Measurements from ENCODE around the gene ACVR1C.

The ACVR1C gene

DNA sequence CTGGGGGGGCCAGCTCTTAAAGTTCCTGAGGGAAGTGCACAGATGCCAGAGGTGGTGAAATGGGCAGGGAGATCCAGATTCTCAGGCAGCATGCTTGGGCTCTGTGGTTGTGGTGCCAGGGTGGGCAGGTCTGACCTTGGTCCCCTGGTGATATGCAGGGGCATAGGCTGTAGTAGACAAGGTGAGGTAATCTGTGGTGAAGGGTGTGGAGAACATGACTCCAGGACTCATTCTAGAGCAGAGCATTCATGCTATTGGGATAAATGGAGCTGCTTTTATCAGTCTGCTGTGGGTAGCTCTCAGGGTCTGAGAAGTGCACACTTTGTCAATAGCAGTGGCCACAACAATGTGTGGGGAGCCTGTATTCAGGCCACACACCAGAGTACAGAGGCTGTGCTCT lies 16.9 kb downstream of the ACVR1C start:
- TF ChIP-seq, protein P1, sequence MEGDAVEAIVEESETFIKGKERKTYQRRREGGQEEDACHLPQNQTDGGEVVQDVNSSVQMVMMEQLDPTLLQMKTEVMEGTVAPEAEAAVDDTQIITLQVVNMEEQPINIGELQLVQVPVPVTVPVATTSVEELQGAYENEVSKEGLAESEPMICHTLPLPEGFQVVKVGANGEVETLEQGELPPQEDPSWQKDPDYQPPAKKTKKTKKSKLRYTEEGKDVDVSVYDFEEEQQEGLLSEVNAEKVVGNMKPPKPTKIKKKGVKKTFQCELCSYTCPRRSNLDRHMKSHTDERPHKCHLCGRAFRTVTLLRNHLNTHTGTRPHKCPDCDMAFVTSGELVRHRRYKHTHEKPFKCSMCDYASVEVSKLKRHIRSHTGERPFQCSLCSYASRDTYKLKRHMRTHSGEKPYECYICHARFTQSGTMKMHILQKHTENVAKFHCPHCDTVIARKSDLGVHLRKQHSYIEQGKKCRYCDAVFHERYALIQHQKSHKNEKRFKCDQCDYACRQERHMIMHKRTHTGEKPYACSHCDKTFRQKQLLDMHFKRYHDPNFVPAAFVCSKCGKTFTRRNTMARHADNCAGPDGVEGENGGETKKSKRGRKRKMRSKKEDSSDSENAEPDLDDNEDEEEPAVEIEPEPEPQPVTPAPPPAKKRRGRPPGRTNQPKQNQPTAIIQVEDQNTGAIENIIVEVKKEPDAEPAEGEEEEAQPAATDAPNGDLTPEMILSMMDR (IDR thresholded peaks at IDR 0.05; ENCODE audit: control insufficient read depth, insufficient read depth, low read depth, low read length, missing control alignments), result no peak
- H3K4me3 ChIP-seq (ENCODE audit: control insufficient read depth, low read depth, low read length), result no peak overlapping the region
- no peak for DNase-seq (ENCODE audit: low read depth)

GRCh38 chr2:157611110-157611509 lies 17.6 kb downstream of the ACVR1C start:
- TF ChIP-seq, protein P1 (IDR thresholded peaks at IDR 0.05; ENCODE audit: control insufficient read depth, insufficient read depth, low read depth, low read length, missing control alignments), result no peak
- no peak overlapping the region for H3K4me3 ChIP-seq (ENCODE audit: control insufficient read depth, low read depth, low read length)
- DNase-seq (ENCODE audit: low read depth), result no peak

GRCh38 chr2:157606534-157606933 lies 22.1 kb downstream of the ACVR1C start:
- H3K4me3 ChIP-seq (ENCODE audit: control insufficient read depth, low read depth, low read length), result no peak overlapping the region
- TF ChIP-seq, protein P1 (IDR thresholded peaks at IDR 0.05; ENCODE audit: control insufficient read depth, insufficient read depth, low read depth, low read length, missing control alignments), result no peak
- DNase-seq (ENCODE audit: low read depth), result no peak

GRCh38 chr2:157603198-157603597 lies 25.5 kb downstream of the ACVR1C start:
- H3K4me3 ChIP-seq (ENCODE audit: control insufficient read depth, low read depth, low read length), result no peak overlapping the region
- DNase-seq (ENCODE audit: low read depth), result no peak
- TF ChIP-seq, protein P1 (IDR thresholded peaks at IDR 0.05; ENCODE audit: control insufficient read depth, insufficient read depth, low read depth, low read length, missing control alignments), result no peak

- TF ChIP-seq, protein P1 (IDR thresholded peaks at IDR 0.05; ENCODE audit: control insufficient read depth, insufficient read depth, low read depth, low read length, missing control alignments), result no peak
- no peak overlapping the region for H3K4me3 ChIP-seq (ENCODE audit: control insufficient read depth, low read depth, low read length)
- DNase-seq (ENCODE audit: low read depth), result no peak
Measured at GRCh38 chr2:157601807-157602206, 26.9 kb downstream of the ACVR1C start.

DNA sequence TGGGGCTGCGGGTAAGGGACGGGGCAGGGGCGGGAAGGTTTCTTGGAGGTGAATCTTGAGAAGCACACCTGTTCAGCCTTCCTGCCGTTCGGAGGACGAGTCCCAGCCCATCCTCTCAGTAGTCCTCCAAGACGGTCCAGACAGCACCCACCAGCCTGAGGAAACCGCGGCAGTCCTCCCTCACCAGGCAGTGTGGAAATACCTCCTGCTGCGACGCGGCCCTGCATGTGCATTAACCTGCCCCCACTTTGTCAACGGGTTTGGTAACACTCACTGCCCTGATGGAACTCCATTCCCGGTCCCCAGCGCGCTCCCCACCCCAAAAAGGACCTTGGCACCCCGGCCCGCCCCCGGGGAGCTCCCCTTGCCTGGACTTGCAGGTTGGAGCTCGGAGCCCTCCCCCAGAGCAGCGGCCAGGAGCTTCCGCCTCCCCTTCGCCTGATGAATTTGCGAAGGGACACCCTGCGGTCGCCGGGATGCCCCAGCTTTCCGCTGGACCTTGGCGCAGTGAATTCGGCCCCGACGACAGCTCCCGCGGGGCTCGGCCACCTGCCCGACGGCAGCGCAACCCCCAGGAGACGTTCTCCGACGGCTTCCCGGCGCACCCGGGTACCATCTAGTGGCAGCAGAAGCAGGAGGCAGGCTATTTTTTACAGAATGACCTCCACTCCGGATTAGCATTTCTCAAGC lies 31.5 kb downstream of the ACVR1C start:
- H3K4me3 ChIP-seq (ENCODE audit: control insufficient read depth, low read depth, low read length), result peak overlapping the region; percentile 20
- TF ChIP-seq, protein P1 (IDR thresholded peaks at IDR 0.05; ENCODE audit: control insufficient read depth, insufficient read depth, low read depth, low read length, missing control alignments), result peak; percentile 72
- no peak for DNase-seq (ENCODE audit: low read depth)
